Measurements from ENCODE around the gene AP1S3. TPM values are rescaled to one million over a fixed set of nuclear protein-coding genes. Genes with fewer than 3 reads are reported as not detected.

AP1S3 gene
- total and polyA plus RNA-seq, 2 of the 4 experiments (the other 2 are of a cell fraction) = 2.5 to 4.1 TPM

DNA sequence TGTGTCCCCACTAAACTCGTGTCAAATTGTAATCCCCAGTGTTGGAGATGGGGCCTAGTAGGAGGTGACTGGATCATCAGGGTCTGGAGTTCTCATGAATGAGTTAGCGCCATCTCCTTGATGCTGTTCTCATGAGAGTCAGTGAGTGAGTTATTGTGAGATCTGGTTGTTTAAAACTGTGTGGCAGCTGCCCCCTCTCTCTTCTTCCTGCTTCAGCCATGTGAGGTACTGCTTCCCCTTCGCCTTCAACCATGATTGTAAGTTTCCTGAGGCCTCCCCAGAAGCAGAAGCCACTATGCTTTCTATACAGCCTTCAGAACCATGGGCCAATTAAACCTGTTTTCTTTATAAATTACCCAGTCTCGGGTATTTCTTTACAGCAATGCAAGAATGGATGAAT is 50.4 kb downstream of the AP1S3 start:
- H4K91ac ChIP-seq (ENCODE audit: insufficient read depth, low read depth, low read length) = no peak overlapping the region
- no TSS peak for BruUV-seq (replicated peaks)
- H2BK15ac ChIP-seq (ENCODE audit: low read depth, low read length) = no peak overlapping the region
- no peaks in the 10 kb centered on the region for H3K9me1 ChIP-seq (ENCODE audit: insufficient read depth, low read length)
- no peaks in the 10 kb centered on the region for H4K20me1 ChIP-seq (ENCODE audit: insufficient read depth, low read length)
- ChIA-PET CTCF (no interaction called here), POLR2A (ENCODE audit: unreplicated experiment) (no interaction called here)
- H3K56ac ChIP-seq (ENCODE audit: extremely low read depth, insufficient read depth, low read length) = no peak overlapping the region
- H2BK5ac ChIP-seq (ENCODE audit: low read depth, low read length, poor library complexity, severe bottlenecking) = no peak overlapping the region
- H3K27me3 ChIP-seq (ENCODE audit: control insufficient read depth, insufficient read depth, low read length) = no peaks in the 10 kb centered on the region
- H3K79me1 ChIP-seq (ENCODE audit: low read depth in 1 of 2, low read length in 2 of 2) = no peaks in the 10 kb centered on the region
- no peak overlapping the region for H2BK20ac ChIP-seq (ENCODE audit: low read depth, low read length)
- DNase-seq (no peak), ATAC-seq (ENCODE audit: low read depth) (no peak)
- H3K27ac ChIP-seq (ENCODE audit: insufficient read depth, low read length) = no peak overlapping the region
- dilution Hi-C loops (cut with HindIII; ENCODE audit: low sequenced_read_pairs, unreplicated experiment) = no loop called here
- H4K8ac ChIP-seq (ENCODE audit: low read depth in 2 of 2, low read length in 2 of 2) = no peak overlapping the region
- H2BK120ac ChIP-seq (ENCODE audit: low read depth, low read length) = no peak overlapping the region
- H2AK9ac ChIP-seq (replicated peaks; ENCODE audit: low read depth, low read length, poor library complexity) = no peak overlapping the region
- no peak overlapping the region for H3K4me3 ChIP-seq (ENCODE audit: insufficient read depth, low read depth, low read length)
- H3K9me3 ChIP-seq (ENCODE audit: control insufficient read depth, insufficient read depth, low read length) = no peaks in the 10 kb centered on the region
- H3K18ac ChIP-seq (ENCODE audit: low read depth, low read length) = no peak overlapping the region
- H3K4me2 ChIP-seq (ENCODE audit: low read depth, low read length) = no peak overlapping the region
- H3K14ac ChIP-seq (replicated peaks; ENCODE audit: low read depth, low read length) = no peak overlapping the region
- H3K4me1 ChIP-seq (ENCODE audit: control insufficient read depth, insufficient read depth, low read length) = no peaks in the 10 kb centered on the region
- TF ChIP-seq RFX5 (IDR thresholded peaks at IDR 0.05; ENCODE audit: low read depth, low read length) (no peak), MAZ (IDR thresholded peaks at IDR 0.05; ENCODE audit: borderline replicate concordance, low read depth, low read length) (no peak), FOS (IDR thresholded peaks at IDR 0.05; ENCODE audit: low read depth, low read length) (no peak)
- H3K23ac ChIP-seq (ENCODE audit: low read depth, low read length) = no peak overlapping the region
- in situ Hi-C loops (cut with MboI; ENCODE audit: low sequenced_read_pairs) = loop anchor here (25.0 kb wide), 1 partner anchor 475 kb away; no protein-coding TSS in a partner anchor
- no peak overlapping the region for H2AK5ac ChIP-seq (ENCODE audit: low read depth, low read length)
- H3K9ac ChIP-seq (ENCODE audit: low read depth, low read length) = no peak overlapping the region
- no CpG with 5 or more reads among the region's 4 CpGs for WGBS, 2 experiments (ENCODE audit: extremely low coverage in 2 of 2, insufficient read length in 1 of 2)
- no peak overlapping the region for H2AFZ ChIP-seq (replicated peaks; ENCODE audit: low read length, poor library complexity)
- H3K4ac ChIP-seq (ENCODE audit: low read depth, low read length) = no peak overlapping the region
- intact Hi-C loops (cut with micrococcal nuclease) = no loop called here
- H3K36me3 ChIP-seq (ENCODE audit: control insufficient read depth, insufficient read depth, low read length) = no peaks in the 10 kb centered on the region
- H4K5ac ChIP-seq (ENCODE audit: low read depth, low read length) = no peak overlapping the region

Measured in IMR-90 (cell line).